NCI-H2227 (cell line): ENCODE results near the gene RP2.

Source experiments
- DNase-seq: peaks from one replicate; lab custom pipeline; 2025; ENCODE audit not compliant: unreplicated experiment; lab: John Stamatoyannopoulos, UW

Gene RP2

GRCh38 chrX:46836701-46837557 lies at the start of gene RP2:
RP2 (plus strand) TSS chrX:46837043; CDS start chrX:46837101, 58 bp downstream.
- DNase-seq = peak; percentile 99

- no peak for DNase-seq
Observed at GRCh38 chrX:46788902-46789301, 47.9 kb upstream of the RP2 start.

GRCh38 chrX:46791927-46792809 lies 44.7 kb upstream of the RP2 start:
- DNase-seq = peak; percentile 81

- DNase-seq = no peak
Observed at GRCh38 chrX:46792810-46793188, 44.0 kb upstream of the RP2 start.

- DNase-seq = no peak
Observed at GRCh38 chrX:46793386-46794143, 43.3 kb upstream of the RP2 start.

GRCh38 chrX:46796574-46797191 lies 40.2 kb upstream of the RP2 start:
- peak; percentile 80 for DNase-seq

- no peak for DNase-seq
Observed at GRCh38 chrX:46803140-46803539, 33.7 kb upstream of the RP2 start.

GRCh38 chrX:46805270-46805669 lies 31.6 kb upstream of the RP2 start:
- no peak for DNase-seq

- DNase-seq = no peak
Observed at GRCh38 chrX:46811121-46811520, 25.7 kb upstream of the RP2 start.

GRCh38 chrX:46812445-46812844 lies 24.4 kb upstream of the RP2 start:
- DNase-seq = no peak

GRCh38 chrX:46814966-46815365 lies 21.9 kb upstream of the RP2 start:
- no peak for DNase-seq

GRCh38 chrX:46819136-46819535 lies 17.7 kb upstream of the RP2 start:
- no peak for DNase-seq

GRCh38 chrX:46820391-46821100 lies 16.3 kb upstream of the RP2 start:
- no peak for DNase-seq

GRCh38 chrX:46823481-46823880 lies 13.4 kb upstream of the RP2 start:
- no peak for DNase-seq

GRCh38 chrX:46831765-46832327 lies 5.0 kb upstream of the RP2 start:
- DNase-seq = no peak

- no peak for DNase-seq
Observed at GRCh38 chrX:46837558-46838485, 979 bp downstream of the RP2 start.

GRCh38 chrX:46838486-46838870 lies 1.6 kb downstream of the RP2 start:
- no peak for DNase-seq

- no peak for DNase-seq
Observed at GRCh38 chrX:46838974-46839480, 2.2 kb downstream of the RP2 start.

- DNase-seq = no peak
Observed at GRCh38 chrX:46840946-46841345, 4.1 kb downstream of the RP2 start.
